ENCODE measurements around the gene LAMC1. TPM values are rescaled to one million over a fixed set of nuclear protein-coding genes. Genes with fewer than 3 reads are reported as not detected.

Gene LAMC1
- total RNA-seq, 1 donor from 2014 or later, result 337 TPM

GRCh38 chr1:183077097-183077496 lies 53.9 kb downstream of the LAMC1 start:
- DNase-seq (ENCODE audit: low read depth in 2 of 2), result no peak

GRCh38 chr1:183079712-183080388 lies 56.6 kb downstream of the LAMC1 start:
- DNase-seq (ENCODE audit: low read depth in 2 of 2), result no peak

GRCh38 chr1:183080406-183080805 lies 57.2 kb downstream of the LAMC1 start:
- peak in 1 of 2 donors; percentile 48 for DNase-seq (ENCODE audit: low read depth in 2 of 2)

GRCh38 chr1:183081402-183082120 lies 58.3 kb downstream of the LAMC1 start:
- no peak for DNase-seq (ENCODE audit: low read depth in 2 of 2)

GRCh38 chr1:183082650-183083049 lies 59.4 kb downstream of the LAMC1 start:
- no peak for DNase-seq (ENCODE audit: low read depth in 2 of 2)

- no peak for DNase-seq (ENCODE audit: low read depth in 2 of 2)
These were observed 63.8 kb downstream of the LAMC1 start for GRCh38 chr1:183087001-183087400.

- DNase-seq (ENCODE audit: low read depth in 2 of 2), result no peak
These were observed 65.9 kb downstream of the LAMC1 start for GRCh38 chr1:183089025-183089639.

- DNase-seq (ENCODE audit: low read depth in 2 of 2), result peak in 1 of 2 donors; percentile 42
These were observed 67.3 kb downstream of the LAMC1 start for GRCh38 chr1:183090391-183091006.

- DNase-seq (ENCODE audit: low read depth in 2 of 2), result no peak
These were observed 68.0 kb downstream of the LAMC1 start for GRCh38 chr1:183091181-183091580.

- DNase-seq (ENCODE audit: low read depth in 2 of 2), result no peak
These were observed 69.1 kb downstream of the LAMC1 start for GRCh38 chr1:183092350-183092749.

- DNase-seq (ENCODE audit: low read depth in 2 of 2), result no peak
These were observed 69.9 kb downstream of the LAMC1 start for GRCh38 chr1:183093066-183093668.

- DNase-seq (ENCODE audit: low read depth in 2 of 2), result no peak
These were observed 70.6 kb downstream of the LAMC1 start for GRCh38 chr1:183093786-183094298.

- no peak for DNase-seq (ENCODE audit: low read depth in 2 of 2)
These were observed 71.1 kb downstream of the LAMC1 start for GRCh38 chr1:183094351-183094750.

- peak; percentile 43 to 54 for DNase-seq (ENCODE audit: low read depth in 2 of 2)
These were observed 73.1 kb downstream of the LAMC1 start for GRCh38 chr1:183096351-183096750.

GRCh38 chr1:183096894-183097293 lies 73.7 kb downstream of the LAMC1 start:
- DNase-seq (ENCODE audit: low read depth in 2 of 2), result peak in 1 of 2 donors; percentile 32

- no peak for DNase-seq (ENCODE audit: low read depth in 2 of 2)
These were observed 74.3 kb downstream of the LAMC1 start for GRCh38 chr1:183097438-183098051.

- DNase-seq (ENCODE audit: low read depth in 2 of 2), result no peak
These were observed 75.1 kb downstream of the LAMC1 start for GRCh38 chr1:183098317-183098716.

- DNase-seq (ENCODE audit: low read depth in 2 of 2), result no peak
These were observed 77.2 kb downstream of the LAMC1 start for GRCh38 chr1:183100361-183100974.

- no peak for DNase-seq (ENCODE audit: low read depth in 2 of 2)
These were observed 77.9 kb downstream of the LAMC1 start for GRCh38 chr1:183101081-183101480.

- DNase-seq (ENCODE audit: low read depth in 2 of 2), result no peak
These were observed 78.6 kb downstream of the LAMC1 start for GRCh38 chr1:183101841-183102276.

GRCh38 chr1:183103147-183103546 lies 79.9 kb downstream of the LAMC1 start:
- DNase-seq (ENCODE audit: low read depth in 2 of 2), result no peak
